IPS-18a (cell line): ENCODE data around the gene KCNIP4.
A peak's percentile ranks its signal among the peaks of the same experiment; 100 is the strongest.
"Not testable (repeated sequence)": the region's sequence is repeated elsewhere in the genome, so short reads cannot be mapped to it uniquely, and the experiment has no call there.

Experiments used
- H3K27ac ChIP-seq: one replicate; pipeline ENCODE4 v1.5.1; 2013; ENCODE audit warnings: low read length
- H3K27me3 ChIP-seq: one replicate; pipeline ENCODE4 v1.6.1; 2013; ENCODE audit warnings: mild to moderate bottlenecking, low read length; ENCODE audit not compliant: control insufficient read depth, insufficient read depth
- H3K36me3 ChIP-seq: one replicate; pipeline ENCODE4 v1.6.1; 2013; ENCODE audit warnings: low read depth, low read length; ENCODE audit not compliant: control insufficient read depth
- H3K4me1 ChIP-seq: one replicate; pipeline ENCODE4 v1.6.1; 2013; ENCODE audit warnings: low read depth, low read length; ENCODE audit not compliant: control insufficient read depth
- H3K4me3 ChIP-seq: one replicate; pipeline ENCODE4 v1.5.1; 2013; ENCODE audit warnings: low read length
- H3K9ac ChIP-seq: one replicate; pipeline ENCODE4 v1.6.1; 2013; ENCODE audit warnings: mild to moderate bottlenecking, low read length, moderate library complexity
- H3K9me3 ChIP-seq: one replicate; pipeline ENCODE4 v1.6.1; 2013; ENCODE audit warnings: low read depth, low read length; ENCODE audit not compliant: control insufficient read depth

KCNIP4 gene

DNA sequence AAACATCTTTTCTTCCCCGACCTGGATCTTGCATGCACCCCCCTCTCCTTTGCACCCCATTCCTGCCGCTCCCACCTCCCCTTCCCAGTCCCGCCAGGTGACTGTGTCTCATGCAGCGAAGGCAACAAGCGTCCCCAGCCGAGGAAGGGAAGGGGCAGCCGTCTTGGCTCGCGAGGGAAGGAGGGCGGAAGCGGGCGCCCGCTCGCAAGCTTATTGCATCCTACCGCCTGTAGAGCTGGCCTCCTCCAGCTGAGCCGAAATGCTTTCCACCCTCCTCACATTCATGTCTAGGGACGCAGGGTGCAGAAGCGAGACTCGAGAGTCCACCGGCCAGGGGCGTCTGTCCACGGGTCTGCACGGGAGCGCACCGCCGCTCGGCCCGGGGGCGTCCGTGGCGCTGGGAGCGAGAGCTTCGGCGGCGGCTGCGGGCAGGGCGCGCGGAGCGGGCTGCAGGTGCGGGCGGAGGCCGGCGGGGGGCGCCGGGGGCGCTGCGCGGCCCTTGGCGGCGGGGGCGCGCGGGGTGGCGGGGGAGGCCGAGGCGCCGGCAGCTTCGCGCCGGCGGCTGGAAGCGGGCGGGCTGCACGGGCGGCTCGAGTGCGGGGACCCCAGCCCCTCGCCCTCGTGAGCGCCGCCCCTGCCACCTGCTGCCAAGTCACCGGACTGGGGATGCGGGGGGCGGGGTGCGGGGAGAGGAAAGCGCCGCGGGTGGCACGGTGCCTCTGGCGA lies at the start of gene KCNIP4:
Gene KCNIP4 (minus strand): TSS at position 426 of the 726 bp plus-strand sequence.
- no peak within 1 kb of the TSS for H3K27ac ChIP-seq
- peak within 1 kb of the TSS; percentile 76 for H3K4me3 ChIP-seq
- no peak within 1 kb of the TSS for H3K9ac ChIP-seq
- H3K36me3 ChIP-seq, result no peaks in the 10 kb centered on the region
- no peaks in the 10 kb centered on the region for H3K4me1 ChIP-seq
- H3K9me3 ChIP-seq, result no peaks in the 10 kb centered on the region
- peaks cover 50% of the 10 kb centered on the region for H3K27me3 ChIP-seq

DNA sequence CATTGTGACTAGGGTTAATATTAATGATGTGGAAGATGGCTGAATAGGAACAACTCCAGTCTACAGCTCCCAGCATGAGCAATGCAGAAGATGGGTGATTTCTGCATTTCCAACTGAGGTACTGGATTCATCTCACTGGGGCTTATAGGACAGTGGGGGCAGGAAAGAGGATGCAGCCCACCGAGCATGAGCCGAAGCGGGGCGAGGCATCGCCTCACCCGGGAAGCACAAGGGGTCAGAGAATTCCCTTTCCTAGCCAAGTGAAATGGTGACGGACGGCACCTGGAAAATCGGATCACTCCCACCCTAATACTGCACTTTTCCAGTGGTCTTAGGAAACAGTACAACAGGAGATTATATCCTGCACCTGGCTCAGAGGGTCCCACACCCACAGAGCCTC lies 48.0 kb upstream of the KCNIP4 start:
- not testable (repeated sequence) for H3K4me3 ChIP-seq, H3K4me1 ChIP-seq, H3K9ac ChIP-seq, H3K27me3 ChIP-seq, H3K36me3 ChIP-seq, H3K9me3 ChIP-seq, H3K27ac ChIP-seq

GRCh38 chr4:21992330-21992729 lies 43.8 kb upstream of the KCNIP4 start:
- H3K27ac ChIP-seq, result no peak overlapping the region
- H3K9ac ChIP-seq, result no peak overlapping the region
- H3K4me3 ChIP-seq, result no peak overlapping the region
- H3K9me3 ChIP-seq, result no peaks in the 10 kb centered on the region
- no peaks in the 10 kb centered on the region for H3K27me3 ChIP-seq
- no peaks in the 10 kb centered on the region for H3K4me1 ChIP-seq
- H3K36me3 ChIP-seq, result no peaks in the 10 kb centered on the region

DNA sequence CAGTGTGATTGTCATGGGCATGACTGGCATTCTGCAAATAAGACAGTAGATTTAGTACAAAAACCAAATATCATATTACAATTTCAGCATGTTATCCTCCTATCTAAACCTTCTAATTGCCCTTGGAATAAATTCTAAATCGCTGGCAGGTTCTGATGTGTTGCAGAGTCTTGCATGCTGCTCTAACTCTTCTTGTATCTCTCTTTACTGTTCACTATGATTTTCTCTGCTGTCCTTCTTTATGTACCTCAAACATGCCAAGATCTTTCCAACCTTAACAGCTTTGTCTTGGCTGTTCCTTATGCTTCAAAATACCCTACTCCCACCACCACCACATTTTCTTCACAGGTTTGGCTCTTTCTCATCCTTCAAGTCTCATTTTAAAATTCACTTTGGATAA lies 43.0 kb upstream of the KCNIP4 start:
- Histone ChIP-seq H3K4me3 (no peak overlapping the region), H3K9ac (no peak overlapping the region), H3K4me1 (no peaks in the 10 kb centered on the region), H3K36me3 (no peaks in the 10 kb centered on the region), H3K9me3 (no peaks in the 10 kb centered on the region), H3K27ac (no peak overlapping the region), H3K27me3 (no peaks in the 10 kb centered on the region)

GRCh38 chr4:21991050-21991449 lies 42.5 kb upstream of the KCNIP4 start:
- H3K27me3 ChIP-seq, result no peaks in the 10 kb centered on the region
- no peak overlapping the region for H3K9ac ChIP-seq
- no peaks in the 10 kb centered on the region for H3K36me3 ChIP-seq
- H3K9me3 ChIP-seq, result no peaks in the 10 kb centered on the region
- H3K4me1 ChIP-seq, result no peaks in the 10 kb centered on the region
- no peak overlapping the region for H3K4me3 ChIP-seq
- H3K27ac ChIP-seq, result no peak overlapping the region

DNA sequence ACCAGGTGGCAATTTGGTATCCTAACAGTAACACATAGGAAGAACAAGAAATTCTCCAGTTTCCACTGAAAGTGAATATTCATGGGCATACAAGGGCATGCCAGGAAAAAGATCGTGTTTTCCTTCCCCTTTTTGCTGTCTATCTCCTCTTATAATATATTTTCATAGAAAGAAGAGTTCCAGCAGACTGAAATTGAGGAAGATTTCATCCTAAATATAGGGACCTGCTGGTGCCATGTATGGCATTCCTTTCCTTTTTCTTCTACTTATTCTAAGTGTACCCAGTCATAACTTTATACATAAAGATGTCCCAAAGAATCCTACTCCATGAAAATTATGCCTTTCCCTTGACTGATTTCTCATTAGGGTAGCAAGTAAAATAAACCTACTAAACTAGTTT lies 40.8 kb upstream of the KCNIP4 start:
- H3K9ac ChIP-seq, result no peak overlapping the region
- H3K9me3 ChIP-seq, result no peaks in the 10 kb centered on the region
- no peak overlapping the region for H3K27ac ChIP-seq

DNA sequence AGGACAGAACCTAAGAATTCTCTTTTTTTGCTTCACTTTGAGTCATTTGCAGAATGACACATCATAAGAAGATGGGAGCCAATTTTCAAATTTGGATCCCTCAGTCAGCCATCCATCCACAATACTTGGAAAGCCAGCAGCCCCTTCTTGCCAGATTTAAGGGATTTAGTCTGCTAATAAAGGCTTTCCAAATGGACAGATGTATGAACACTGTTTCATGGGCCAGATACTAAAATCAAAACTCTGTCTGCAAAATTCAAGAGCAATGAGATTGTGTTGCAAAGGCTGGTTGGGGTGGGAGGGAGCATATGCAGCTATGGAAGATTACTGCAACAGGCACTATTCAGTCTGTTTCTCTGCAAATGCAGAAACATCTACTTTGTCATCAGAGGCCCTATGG lies 37.7 kb upstream of the KCNIP4 start:
- Histone ChIP-seq H3K36me3 (no peaks in the 10 kb centered on the region), H3K9ac (no peak overlapping the region), H3K4me1 (no peaks in the 10 kb centered on the region)

More for the DNA sequence above, 40.8 kb upstream of the KCNIP4 start:
- H3K27me3 ChIP-seq, result no peaks in the 10 kb centered on the region
- H3K4me3 ChIP-seq, result no peak overlapping the region
- no peaks in the 10 kb centered on the region for H3K36me3 ChIP-seq
- no peaks in the 10 kb centered on the region for H3K4me1 ChIP-seq

DNA sequence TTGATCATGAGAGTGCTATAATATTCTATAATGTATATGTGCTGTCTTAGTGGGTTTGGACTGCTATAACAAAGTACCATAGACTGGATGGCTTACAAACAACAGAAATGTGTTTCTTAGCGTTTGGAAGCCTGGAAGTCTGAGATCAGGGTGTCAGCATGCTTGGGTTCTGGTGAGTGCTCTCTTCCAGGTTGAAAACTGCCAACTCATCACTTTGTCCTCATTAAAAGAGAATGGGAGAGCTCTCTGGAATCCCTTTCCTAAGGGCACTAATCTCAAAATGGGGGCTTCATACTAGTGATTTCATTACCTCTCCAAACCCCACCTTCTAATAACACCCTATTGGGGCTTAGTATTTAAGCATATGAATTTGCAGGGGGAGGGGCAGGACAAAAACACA lies 33.5 kb upstream of the KCNIP4 start:
- Histone ChIP-seq H3K4me1 (no peaks in the 10 kb centered on the region), H3K9ac (no peak overlapping the region), H3K9me3 (no peaks in the 10 kb centered on the region)

More for the DNA sequence above, 37.7 kb upstream of the KCNIP4 start:
- H3K27me3 ChIP-seq, result no peaks in the 10 kb centered on the region
- H3K27ac ChIP-seq, result no peak overlapping the region
- H3K4me3 ChIP-seq, result no peak overlapping the region
- no peaks in the 10 kb centered on the region for H3K9me3 ChIP-seq

DNA sequence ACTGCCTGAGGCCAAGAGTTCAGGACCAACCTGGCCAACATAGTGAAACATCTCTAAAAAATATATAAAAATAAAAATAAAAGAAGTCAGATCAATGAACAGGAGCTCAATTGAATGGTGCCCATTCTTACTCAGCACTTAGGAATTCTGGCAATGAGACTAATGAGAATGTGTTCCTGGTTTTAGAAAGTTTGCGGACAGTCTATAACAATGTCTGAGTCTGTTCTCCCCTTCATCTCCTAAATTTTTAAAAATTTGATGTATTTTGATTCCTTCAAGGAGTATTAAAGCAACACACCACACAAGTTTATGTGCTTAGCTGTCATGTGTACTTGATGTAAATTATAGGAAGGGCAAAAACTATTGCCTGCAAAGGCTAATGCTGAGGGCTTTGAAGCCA lies 30.6 kb upstream of the KCNIP4 start:
- Histone ChIP-seq H3K4me3 (no peak overlapping the region), H3K9ac (no peak overlapping the region), H3K36me3 (no peaks in the 10 kb centered on the region), H3K27me3 (no peaks in the 10 kb centered on the region), H3K4me1 (peaks cover 2% of the 10 kb centered on the region), H3K27ac (no peak overlapping the region), H3K9me3 (no peaks in the 10 kb centered on the region)

More for the DNA sequence above, 33.5 kb upstream of the KCNIP4 start:
- Histone ChIP-seq H3K36me3 (no peaks in the 10 kb centered on the region), H3K27ac (no peak overlapping the region), H3K4me3 (no peak overlapping the region), H3K27me3 (no peaks in the 10 kb centered on the region)

- peaks cover 15% of the 10 kb centered on the region for H3K4me1 ChIP-seq
- H3K36me3 ChIP-seq, result no peaks in the 10 kb centered on the region
- H3K27me3 ChIP-seq, result no peaks in the 10 kb centered on the region
- H3K4me3 ChIP-seq, result no peak overlapping the region
- no peaks in the 10 kb centered on the region for H3K9me3 ChIP-seq
- no peak overlapping the region for H3K27ac ChIP-seq
- H3K9ac ChIP-seq, result no peak overlapping the region
Measured at GRCh38 chr4:21976166-21976565, 27.6 kb upstream of the KCNIP4 start.

- H3K9ac ChIP-seq, result no peak overlapping the region
- H3K4me3 ChIP-seq, result peak overlapping the region; percentile 35
- H3K27me3 ChIP-seq, result no peaks in the 10 kb centered on the region
- H3K36me3 ChIP-seq, result no peaks in the 10 kb centered on the region
- H3K4me1 ChIP-seq, result peaks cover 15% of the 10 kb centered on the region
- no peak overlapping the region for H3K27ac ChIP-seq
- H3K9me3 ChIP-seq, result no peaks in the 10 kb centered on the region
Measured at GRCh38 chr4:21973850-21974249, 25.3 kb upstream of the KCNIP4 start.

DNA sequence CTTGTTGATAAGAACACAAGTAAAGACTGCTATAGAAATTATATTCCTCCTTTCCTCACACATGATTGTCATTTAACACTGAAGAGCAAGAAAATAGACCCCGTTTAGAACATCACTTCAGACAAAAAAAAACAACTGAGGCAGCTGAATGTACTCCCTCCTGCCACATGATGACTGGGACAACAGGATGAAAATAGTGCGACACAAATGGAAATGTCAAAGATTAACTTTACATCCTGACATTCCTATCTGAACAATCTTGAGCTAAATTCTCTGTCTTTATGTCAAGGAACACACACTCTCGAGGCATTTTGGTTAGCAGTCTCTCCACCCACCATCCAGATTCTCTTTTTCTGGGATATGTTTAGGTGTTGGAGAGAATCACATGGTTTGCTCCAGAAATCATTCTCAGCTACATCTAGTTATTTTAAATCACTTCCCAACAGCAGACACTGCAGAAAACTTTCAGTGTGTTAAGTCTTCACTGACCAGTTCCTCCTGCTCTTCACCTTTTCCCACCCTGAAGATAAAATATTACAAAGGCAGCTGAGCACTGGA lies 16.3 kb upstream of the KCNIP4 start:
- no peaks in the 10 kb centered on the region for H3K36me3 ChIP-seq
- H3K9ac ChIP-seq, result no peak overlapping the region
- no peaks in the 10 kb centered on the region for H3K27me3 ChIP-seq
- H3K27ac ChIP-seq, result no peak overlapping the region
- peaks cover 5% of the 10 kb centered on the region for H3K4me1 ChIP-seq
- no peak overlapping the region for H3K4me3 ChIP-seq
- H3K9me3 ChIP-seq, result no peaks in the 10 kb centered on the region
